ENCODE results near the gene LRP1B.

LRP1B gene

GRCh38 chr2:140580532-140581151 is 1550.2 kb downstream of the LRP1B start:
- DNase-seq (no peak), ATAC-seq (ENCODE audit: insufficient read depth, low read depth) (no peak)
- H3K9me3 ChIP-seq (ENCODE audit: insufficient read depth, low read length, severe bottlenecking): no peaks in the 10 kb centered on the region
- no peaks in the 10 kb centered on the region for H3K4me1 ChIP-seq (ENCODE audit: insufficient read depth, low read length)
- H3K36me3 ChIP-seq (ENCODE audit: insufficient read depth, low read length): no peaks in the 10 kb centered on the region
- no peaks in the 10 kb centered on the region for H3K27me3 ChIP-seq (ENCODE audit: insufficient read depth, low read length, poor library complexity)
- TF ChIP-seq CTCF (IDR thresholded peaks at IDR 0.05; ENCODE audit: borderline replicate concordance, extremely low read depth, low read length, poor library complexity, severe bottlenecking): no peak
- no peak for TF ChIP-seq EZH2 (IDR thresholded peaks at IDR 0.05; ENCODE audit: borderline replicate concordance, low read depth, low read length, severe bottlenecking)
- H2AFZ ChIP-seq (ENCODE audit: low read depth, low read length): peak overlapping the region; percentile 26; the same call in 1 of the 2 replicates
- H4K20me1 ChIP-seq (ENCODE audit: insufficient read depth, low read length): no peaks in the 10 kb centered on the region
- no peak overlapping the region for H3K4me2 ChIP-seq (ENCODE audit: insufficient read depth, low read length)
- H3K9ac ChIP-seq (ENCODE audit: low read depth, low read length): no peak overlapping the region
- no peak overlapping the region for H3K4me3 ChIP-seq (ENCODE audit: low read depth in 1 of 2, low read length in 2 of 2)
- no peaks in the 10 kb centered on the region for H3K79me2 ChIP-seq (ENCODE audit: insufficient read depth, low read length)
- no peak overlapping the region for H3K27ac ChIP-seq (ENCODE audit: low read length)

GRCh38 chr2:140577453-140577852 is 1553.4 kb downstream of the LRP1B start:
- Histone ChIP-seq H3K9ac (ENCODE audit: low read depth, low read length) (no peak overlapping the region), H3K4me1 (ENCODE audit: insufficient read depth, low read length) (no peaks in the 10 kb centered on the region), H3K4me2 (ENCODE audit: insufficient read depth, low read length) (no peak overlapping the region), H3K4me3 (ENCODE audit: low read depth in 1 of 2, low read length in 2 of 2) (no peak overlapping the region), H2AFZ (ENCODE audit: low read depth, low read length) (no peak overlapping the region), H3K9me3 (ENCODE audit: insufficient read depth, low read length, severe bottlenecking) (no peaks in the 10 kb centered on the region), H3K36me3 (ENCODE audit: insufficient read depth, low read length) (no peaks in the 10 kb centered on the region), H3K27me3 (ENCODE audit: insufficient read depth, low read length, poor library complexity) (no peaks in the 10 kb centered on the region), H4K20me1 (ENCODE audit: insufficient read depth, low read length) (no peaks in the 10 kb centered on the region), H3K27ac (ENCODE audit: low read length) (no peak overlapping the region), H3K79me2 (ENCODE audit: insufficient read depth, low read length) (no peaks in the 10 kb centered on the region)
- DNase-seq (no peak), ATAC-seq (ENCODE audit: insufficient read depth, low read depth) (no peak)
- no peak for TF ChIP-seq CTCF (IDR thresholded peaks at IDR 0.05; ENCODE audit: borderline replicate concordance, extremely low read depth, low read length, poor library complexity, severe bottlenecking)
- no peak for TF ChIP-seq EZH2 (IDR thresholded peaks at IDR 0.05; ENCODE audit: borderline replicate concordance, low read depth, low read length, severe bottlenecking)

- Histone ChIP-seq H3K4me3 (ENCODE audit: low read depth in 1 of 2, low read length in 2 of 2) (no peak overlapping the region), H2AFZ (ENCODE audit: low read depth, low read length) (no peak overlapping the region), H3K4me1 (ENCODE audit: insufficient read depth, low read length) (no peaks in the 10 kb centered on the region), H3K79me2 (ENCODE audit: insufficient read depth, low read length) (no peaks in the 10 kb centered on the region), H3K27me3 (ENCODE audit: insufficient read depth, low read length, poor library complexity) (no peaks in the 10 kb centered on the region), H4K20me1 (ENCODE audit: insufficient read depth, low read length) (no peaks in the 10 kb centered on the region), H3K4me2 (ENCODE audit: insufficient read depth, low read length) (no peak overlapping the region), H3K9ac (ENCODE audit: low read depth, low read length) (no peak overlapping the region), H3K27ac (ENCODE audit: low read length) (no peak overlapping the region), H3K9me3 (ENCODE audit: insufficient read depth, low read length, severe bottlenecking) (peaks cover 4% of the 10 kb centered on the region), H3K36me3 (ENCODE audit: insufficient read depth, low read length) (no peaks in the 10 kb centered on the region)
- no peak for ATAC-seq (ENCODE audit: insufficient read depth, low read depth)
- TF ChIP-seq CTCF (IDR thresholded peaks at IDR 0.05; ENCODE audit: borderline replicate concordance, extremely low read depth, low read length, poor library complexity, severe bottlenecking) (no peak), EZH2 (IDR thresholded peaks at IDR 0.05; ENCODE audit: borderline replicate concordance, low read depth, low read length, severe bottlenecking) (no peak)
- DNase-seq: no peak
Observed at GRCh38 chr2:140567734-140568133, 1563.1 kb downstream of the LRP1B start.

Measured in DND-41 (cell line).